ENCODE measurements around the gene SHANK2.

Gene SHANK2

GRCh38 chr11:71252269-71252769 is at the start of gene SHANK2:
TSS of gene SHANK2 (minus strand) at chr11:71252577. CDS start at chr11:71147326, 105,251 bp downstream.
- no peak for DNase-seq (ENCODE audit: low spot score)
- no peaks in the 10 kb centered on the region for H3K4me1 Mint-ChIP-seq (ENCODE audit: low read depth)
- H3K27ac Mint-ChIP-seq = no peak within 1 kb of the TSS
- no peaks in the 10 kb centered on the region for H3K9me3 Mint-ChIP-seq
- H3K4me3 Mint-ChIP-seq = no peak within 1 kb of the TSS
- peaks cover 54% of the 10 kb centered on the region for H3K27me3 Mint-ChIP-seq (ENCODE audit: low read depth)
- no peaks in the 10 kb centered on the region for H3K36me3 Mint-ChIP-seq (ENCODE audit: low read depth)

- Mint-ChIP-seq H3K27ac (no peak overlapping the region), H3K27me3 (ENCODE audit: low read depth) (no peaks in the 10 kb centered on the region), H3K36me3 (ENCODE audit: low read depth) (no peaks in the 10 kb centered on the region), H3K4me3 (no peak overlapping the region), H3K4me1 (ENCODE audit: low read depth) (no peaks in the 10 kb centered on the region), H3K9me3 (no peaks in the 10 kb centered on the region)
- DNase-seq (ENCODE audit: low spot score) = no peak
Observed at GRCh38 chr11:71301858-71302533, 49.6 kb upstream of the SHANK2 start.

- no peak overlapping the region for H3K27ac Mint-ChIP-seq
- no peak for DNase-seq (ENCODE audit: low spot score)
- H3K36me3 Mint-ChIP-seq (ENCODE audit: low read depth) = no peaks in the 10 kb centered on the region
- H3K27me3 Mint-ChIP-seq (ENCODE audit: low read depth) = no peaks in the 10 kb centered on the region
- no peak overlapping the region for H3K4me3 Mint-ChIP-seq
- H3K9me3 Mint-ChIP-seq = no peaks in the 10 kb centered on the region
- H3K4me1 Mint-ChIP-seq (ENCODE audit: low read depth) = no peaks in the 10 kb centered on the region
Observed at GRCh38 chr11:71301046-71301857, 48.9 kb upstream of the SHANK2 start.

- Mint-ChIP-seq H3K4me1 (ENCODE audit: low read depth) (no peaks in the 10 kb centered on the region), H3K9me3 (no peaks in the 10 kb centered on the region), H3K36me3 (ENCODE audit: low read depth) (no peaks in the 10 kb centered on the region), H3K27me3 (ENCODE audit: low read depth) (no peaks in the 10 kb centered on the region), H3K4me3 (no peak overlapping the region), H3K27ac (no peak overlapping the region)
- no peak for DNase-seq (ENCODE audit: low spot score)
Observed at GRCh38 chr11:71300187-71300586, 47.8 kb upstream of the SHANK2 start.

GRCh38 chr11:71298761-71299181 is 46.4 kb upstream of the SHANK2 start:
- H3K27ac Mint-ChIP-seq = no peak overlapping the region
- H3K36me3 Mint-ChIP-seq (ENCODE audit: low read depth) = no peaks in the 10 kb centered on the region
- no peak for DNase-seq (ENCODE audit: low spot score)
- no peaks in the 10 kb centered on the region for H3K4me1 Mint-ChIP-seq (ENCODE audit: low read depth)
- no peaks in the 10 kb centered on the region for H3K27me3 Mint-ChIP-seq (ENCODE audit: low read depth)
- H3K4me3 Mint-ChIP-seq = no peak overlapping the region
- no peaks in the 10 kb centered on the region for H3K9me3 Mint-ChIP-seq

- H3K9me3 Mint-ChIP-seq = no peaks in the 10 kb centered on the region
- no peaks in the 10 kb centered on the region for H3K36me3 Mint-ChIP-seq (ENCODE audit: low read depth)
- no peak for DNase-seq (ENCODE audit: low spot score)
- H3K4me3 Mint-ChIP-seq = no peak overlapping the region
- H3K4me1 Mint-ChIP-seq (ENCODE audit: low read depth) = no peaks in the 10 kb centered on the region
- no peaks in the 10 kb centered on the region for H3K27me3 Mint-ChIP-seq (ENCODE audit: low read depth)
- no peak overlapping the region for H3K27ac Mint-ChIP-seq
Observed at GRCh38 chr11:71298016-71298550, 45.7 kb upstream of the SHANK2 start.

GRCh38 chr11:71294846-71295600 is 42.6 kb upstream of the SHANK2 start:
- Mint-ChIP-seq H3K36me3 (ENCODE audit: low read depth) (no peaks in the 10 kb centered on the region), H3K9me3 (peaks cover 15% of the 10 kb centered on the region), H3K27me3 (ENCODE audit: low read depth) (no peaks in the 10 kb centered on the region)

GRCh38 chr11:71293961-71294782 is 41.8 kb upstream of the SHANK2 start:
- Mint-ChIP-seq H3K36me3 (ENCODE audit: low read depth) (no peaks in the 10 kb centered on the region), H3K9me3 (peaks cover 24% of the 10 kb centered on the region), H3K4me3 (no peak overlapping the region), H3K4me1 (ENCODE audit: low read depth) (no peaks in the 10 kb centered on the region), H3K27me3 (ENCODE audit: low read depth) (no peaks in the 10 kb centered on the region), H3K27ac (no peak overlapping the region)
- no peak for DNase-seq (ENCODE audit: low spot score)

More at GRCh38 chr11:71294846-71295600, 42.6 kb upstream of the SHANK2 start:
- Mint-ChIP-seq H3K4me3 (no peak overlapping the region), H3K27ac (no peak overlapping the region), H3K4me1 (ENCODE audit: low read depth) (no peaks in the 10 kb centered on the region)
- DNase-seq (ENCODE audit: low spot score) = no peak

- Mint-ChIP-seq H3K36me3 (ENCODE audit: low read depth) (no peaks in the 10 kb centered on the region), H3K4me1 (ENCODE audit: low read depth) (no peaks in the 10 kb centered on the region), H3K9me3 (peaks cover 31% of the 10 kb centered on the region), H3K27me3 (ENCODE audit: low read depth) (no peaks in the 10 kb centered on the region), H3K4me3 (no peak overlapping the region), H3K27ac (no peak overlapping the region)
- no peak for DNase-seq (ENCODE audit: low spot score)
Observed at GRCh38 chr11:71286701-71287643, 34.6 kb upstream of the SHANK2 start.

GRCh38 chr11:71285111-71285510 is 32.7 kb upstream of the SHANK2 start:
- Mint-ChIP-seq H3K9me3 (peaks cover 17% of the 10 kb centered on the region), H3K27me3 (ENCODE audit: low read depth) (no peaks in the 10 kb centered on the region), H3K27ac (no peak overlapping the region), H3K36me3 (ENCODE audit: low read depth) (no peaks in the 10 kb centered on the region), H3K4me1 (ENCODE audit: low read depth) (no peaks in the 10 kb centered on the region), H3K4me3 (no peak overlapping the region)
- no peak for DNase-seq (ENCODE audit: low spot score)

GRCh38 chr11:71284525-71285092 is 32.2 kb upstream of the SHANK2 start:
- no peak for DNase-seq (ENCODE audit: low spot score)
- Mint-ChIP-seq H3K27ac (no peak overlapping the region), H3K4me1 (ENCODE audit: low read depth) (no peaks in the 10 kb centered on the region), H3K9me3 (peaks cover 12% of the 10 kb centered on the region), H3K27me3 (ENCODE audit: low read depth) (no peaks in the 10 kb centered on the region), H3K4me3 (no peak overlapping the region), H3K36me3 (ENCODE audit: low read depth) (no peaks in the 10 kb centered on the region)

- DNase-seq (ENCODE audit: low spot score) = no peak
- no peaks in the 10 kb centered on the region for H3K4me1 Mint-ChIP-seq (ENCODE audit: low read depth)
- H3K9me3 Mint-ChIP-seq = peaks cover 6% of the 10 kb centered on the region
- H3K27me3 Mint-ChIP-seq (ENCODE audit: low read depth) = no peaks in the 10 kb centered on the region
- no peak overlapping the region for H3K4me3 Mint-ChIP-seq
- H3K36me3 Mint-ChIP-seq (ENCODE audit: low read depth) = no peaks in the 10 kb centered on the region
- no peak overlapping the region for H3K27ac Mint-ChIP-seq
Observed at GRCh38 chr11:71283971-71284441, 31.6 kb upstream of the SHANK2 start.
